ENCODE results near the gene MEMO1.
"Not testable (repeated sequence)": the region's sequence is repeated elsewhere in the genome, so short reads cannot be mapped to it uniquely, and the experiment has no call there.

MEMO1 gene

GRCh38 chr2:31958140-31958717, 52.6 kb downstream of the MEMO1 start:
- DNase-seq (ENCODE audit: low read depth in 2 of 3, low spot score in 1 of 3): no peak

GRCh38 chr2:31957354-31958139, 53.3 kb downstream of the MEMO1 start:
- no peak for DNase-seq (ENCODE audit: low read depth in 2 of 3, low spot score in 1 of 3)

- DNase-seq (ENCODE audit: low read depth in 2 of 3, low spot score in 1 of 3): not testable (repeated sequence)
These were observed 53.9 kb downstream of the MEMO1 start for GRCh38 chr2:31956934-31957333.

DNA sequence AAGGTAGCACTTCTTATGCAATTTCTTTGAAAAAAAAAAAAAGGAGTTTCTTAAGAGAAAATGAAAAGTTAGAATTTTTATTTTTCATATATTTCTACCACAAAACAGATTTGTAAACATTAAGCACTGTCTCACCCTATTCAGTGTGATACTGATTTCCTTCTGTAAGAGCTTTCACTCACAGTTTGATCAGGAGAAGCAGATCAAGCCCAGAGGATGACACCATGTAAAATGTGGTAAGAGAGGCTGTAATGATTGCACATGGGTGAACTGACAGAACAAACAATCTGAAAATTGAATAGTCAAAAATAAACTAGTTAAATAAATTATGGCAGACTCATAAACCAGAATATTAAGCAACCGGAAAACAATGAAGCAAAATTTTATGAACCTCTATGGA, 54.5 kb downstream of the MEMO1 start:
- no peak for DNase-seq (ENCODE audit: low read depth in 2 of 3, low spot score in 1 of 3)

DNA sequence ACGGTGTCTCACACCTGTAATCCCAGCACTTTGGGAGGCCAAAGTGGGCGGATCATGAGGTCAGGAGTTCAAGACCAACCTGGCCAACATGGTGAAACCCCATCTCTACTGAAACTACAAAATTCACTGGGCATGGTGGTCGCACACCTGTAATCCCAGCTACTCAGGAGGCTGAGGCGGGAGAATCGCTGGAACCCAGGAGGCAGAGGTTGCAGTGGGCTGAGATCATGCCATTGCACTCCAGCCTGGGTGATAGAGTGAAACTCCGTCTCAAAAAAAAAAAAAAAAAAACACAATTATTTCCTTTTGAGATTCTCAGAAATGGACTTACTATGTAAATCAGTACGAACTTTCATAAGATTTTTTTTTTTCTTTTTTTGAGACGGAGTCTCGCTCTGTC, 57.7 kb downstream of the MEMO1 start:
- not testable (repeated sequence) for DNase-seq (ENCODE audit: low read depth in 2 of 3, low spot score in 1 of 3)

DNA sequence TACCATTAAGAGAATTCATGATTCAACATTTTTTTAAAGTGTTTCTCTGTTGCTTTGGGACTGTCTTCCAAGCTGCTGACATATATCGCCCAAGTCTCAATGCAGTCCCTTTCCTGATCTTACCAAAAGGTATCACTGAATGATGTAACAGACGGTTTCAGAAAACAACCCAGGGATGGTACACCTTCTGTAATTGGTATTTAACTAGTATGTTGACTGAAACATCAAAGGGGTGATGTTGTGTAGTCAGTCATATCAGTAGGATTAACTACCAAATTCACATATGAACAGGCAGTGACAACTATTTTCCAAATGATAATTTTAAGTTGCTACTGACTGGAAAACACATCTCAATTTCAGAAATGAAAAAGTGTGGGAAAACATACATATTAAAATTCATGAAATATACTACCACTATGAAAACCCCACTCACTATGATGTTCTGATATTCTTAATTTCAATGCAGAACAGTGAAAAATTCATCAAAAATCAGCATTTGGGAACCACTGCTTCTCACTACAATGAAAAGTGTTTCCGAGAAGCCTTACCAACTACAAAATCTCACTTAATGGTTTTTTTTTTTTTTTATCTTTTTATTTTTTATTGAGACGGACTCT, 59.8 kb downstream of the MEMO1 start:
- no peak for DNase-seq (ENCODE audit: low read depth in 2 of 3, low spot score in 1 of 3)

GRCh38 chr2:31947871-31948270, 62.9 kb downstream of the MEMO1 start:
- DNase-seq (ENCODE audit: low read depth in 2 of 3, low spot score in 1 of 3): no peak

DNA sequence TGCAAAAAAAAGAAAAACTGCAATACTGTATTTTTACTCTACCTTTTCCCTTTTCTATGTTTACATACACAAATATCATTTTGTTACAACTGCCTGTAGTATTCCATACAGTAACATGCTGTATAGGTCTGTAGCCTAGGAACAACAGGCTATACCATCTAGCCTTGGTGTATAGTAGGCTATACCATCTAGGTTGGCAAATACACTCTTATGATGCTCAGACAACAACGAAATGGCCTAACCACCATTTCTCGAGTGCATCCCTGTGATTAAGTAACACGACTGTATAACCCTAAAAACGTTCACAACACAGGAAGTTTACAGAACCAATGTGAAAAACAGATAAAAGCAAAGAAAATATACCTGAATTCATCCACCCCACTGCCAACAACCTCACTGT, 64.0 kb downstream of the MEMO1 start:
- DNase-seq (ENCODE audit: low read depth in 2 of 3, low spot score in 1 of 3): no peak

DNA sequence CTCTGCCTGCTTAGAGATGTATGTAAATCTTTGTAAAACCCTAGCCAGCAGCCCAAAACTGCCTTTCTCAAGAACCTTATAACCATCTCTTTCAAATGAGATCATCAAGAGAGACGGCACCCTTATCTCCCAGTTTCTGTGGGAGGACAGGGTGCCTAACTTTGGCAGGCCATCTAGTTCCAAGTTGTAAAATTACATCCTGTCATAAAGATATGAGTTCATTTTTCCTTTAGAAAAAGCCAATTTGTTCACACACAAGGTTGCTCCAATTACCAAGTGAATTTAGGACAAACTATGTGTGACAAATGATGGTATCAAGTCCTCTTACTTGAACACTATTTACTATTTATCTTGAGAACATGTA, 65.3 kb downstream of the MEMO1 start:
- DNase-seq (ENCODE audit: low read depth in 2 of 3, low spot score in 1 of 3): no peak

DNA sequence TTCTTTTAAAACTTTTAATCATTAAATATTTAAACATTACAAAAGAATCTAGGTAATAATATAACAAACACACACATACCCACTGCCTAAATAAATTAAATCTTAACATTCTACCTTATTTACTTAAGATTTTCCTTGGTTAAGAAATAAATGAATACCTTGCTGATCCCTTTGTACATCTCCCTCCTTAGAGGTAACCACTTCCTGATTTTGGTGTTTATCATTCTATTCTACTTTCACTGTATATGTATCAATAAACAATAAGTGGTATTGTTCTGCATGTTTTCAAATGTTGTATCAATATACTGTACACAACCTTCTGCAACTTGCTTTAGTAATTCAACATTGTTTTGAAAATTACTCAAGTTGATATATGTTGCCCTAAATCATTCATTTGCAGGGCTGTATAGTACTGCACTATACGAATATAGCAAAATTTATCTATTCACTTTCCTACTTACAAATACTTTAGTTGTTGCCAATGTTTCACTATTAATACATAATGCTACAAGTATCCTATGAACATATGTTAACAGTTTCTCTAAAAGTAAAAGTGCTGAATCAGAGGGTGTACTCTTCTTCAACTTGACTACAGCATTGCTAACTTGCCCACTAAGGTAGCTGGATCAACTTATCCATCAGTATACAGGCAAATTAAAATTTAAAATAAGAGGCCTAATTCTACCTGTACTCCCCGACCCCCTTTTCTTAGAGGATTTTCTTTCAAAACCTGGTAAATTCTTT, 65.8 kb downstream of the MEMO1 start:
- DNase-seq (ENCODE audit: low read depth in 2 of 3, low spot score in 1 of 3): no peak

GRCh38 chr2:31943636-31944225, 67.1 kb downstream of the MEMO1 start:
- no peak for DNase-seq (ENCODE audit: low read depth in 2 of 3, low spot score in 1 of 3)

DNA sequence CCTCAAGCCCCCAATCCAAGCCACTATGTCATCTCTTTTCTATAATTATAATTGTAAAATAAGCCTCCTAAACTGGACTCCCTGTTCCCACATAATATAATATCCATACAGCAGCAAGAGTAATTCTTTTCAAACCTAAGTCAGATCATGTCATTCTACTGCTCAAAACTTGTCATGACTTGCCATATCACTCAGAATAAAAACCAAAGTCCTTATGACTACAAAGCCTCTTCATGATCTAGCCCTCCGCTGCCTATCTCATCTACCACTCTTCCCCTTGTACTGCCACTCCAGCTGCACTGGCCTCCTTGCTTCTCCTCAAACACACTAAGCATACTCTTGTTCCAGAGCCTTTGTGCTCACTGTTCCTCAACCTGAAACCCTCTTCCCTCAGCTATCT, 69.9 kb downstream of the MEMO1 start:
- DNase-seq (ENCODE audit: low read depth in 2 of 3, low spot score in 1 of 3): no peak

DNA sequence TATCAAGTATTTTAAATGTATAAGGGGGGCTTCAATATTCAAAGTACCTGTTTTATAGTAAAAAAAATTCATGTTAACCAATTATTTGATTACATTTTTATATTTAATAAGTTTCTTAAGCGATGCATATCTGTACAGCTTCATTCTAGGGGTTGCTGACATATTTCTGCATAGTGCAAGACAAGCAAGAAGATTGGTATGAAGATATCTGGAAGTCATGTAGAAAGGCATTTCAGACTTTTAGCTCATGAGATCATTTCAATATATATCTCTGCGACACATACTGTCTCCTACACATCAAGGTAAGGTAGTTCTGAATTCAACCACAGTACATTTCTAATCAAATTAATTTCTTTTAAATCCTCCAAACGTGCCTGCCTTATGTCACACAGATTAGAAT, 73.1 kb downstream of the MEMO1 start:
- no peak for DNase-seq (ENCODE audit: low read depth in 2 of 3, low spot score in 1 of 3)

DNA sequence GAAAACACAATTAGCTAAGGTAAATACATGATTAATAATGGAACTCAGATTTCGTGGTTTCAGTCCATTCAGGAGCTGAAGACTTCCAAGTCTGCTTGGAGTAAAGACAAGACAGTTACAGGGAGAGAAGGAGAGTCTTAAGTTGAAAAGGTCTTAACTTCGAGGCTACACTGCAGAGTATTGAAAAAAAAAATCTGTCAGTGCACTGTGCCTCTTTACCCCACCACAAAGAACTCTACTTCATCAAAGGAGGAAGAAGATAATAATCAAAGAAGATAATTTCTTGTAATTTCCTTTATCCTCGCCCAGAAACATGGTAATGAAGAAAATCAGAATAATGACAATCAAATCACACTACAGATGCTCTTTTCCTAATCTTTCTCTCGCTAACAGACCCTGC, 75.4 kb downstream of the MEMO1 start:
- DNase-seq (ENCODE audit: low read depth in 2 of 3, low spot score in 1 of 3): no peak

DNA sequence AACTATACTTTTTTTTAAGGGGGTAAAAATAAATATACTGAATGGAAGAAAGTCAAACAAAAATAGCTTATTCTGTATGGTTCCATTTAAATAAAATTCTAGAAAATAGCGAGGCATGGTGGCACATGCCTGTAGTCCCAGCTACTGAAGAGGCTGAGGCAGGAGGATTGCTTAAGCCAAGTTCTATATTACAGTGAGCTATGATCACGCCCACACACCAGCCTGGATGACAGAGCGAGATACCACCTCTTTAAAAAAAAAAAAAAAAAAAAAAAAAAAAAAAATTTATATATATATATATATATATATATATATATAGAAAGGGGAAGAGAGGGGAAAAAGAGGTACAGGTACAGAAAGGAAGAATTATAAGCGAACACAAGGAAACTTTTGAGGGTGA, 77.7 kb downstream of the MEMO1 start:
- peak in 1 of 3 donors; percentile 5 for DNase-seq (ENCODE audit: low read depth in 2 of 3, low spot score in 1 of 3)

- DNase-seq (ENCODE audit: low read depth in 2 of 3, low spot score in 1 of 3): no peak
These were observed 78.2 kb downstream of the MEMO1 start for GRCh38 chr2:31932589-31932988.

DNA sequence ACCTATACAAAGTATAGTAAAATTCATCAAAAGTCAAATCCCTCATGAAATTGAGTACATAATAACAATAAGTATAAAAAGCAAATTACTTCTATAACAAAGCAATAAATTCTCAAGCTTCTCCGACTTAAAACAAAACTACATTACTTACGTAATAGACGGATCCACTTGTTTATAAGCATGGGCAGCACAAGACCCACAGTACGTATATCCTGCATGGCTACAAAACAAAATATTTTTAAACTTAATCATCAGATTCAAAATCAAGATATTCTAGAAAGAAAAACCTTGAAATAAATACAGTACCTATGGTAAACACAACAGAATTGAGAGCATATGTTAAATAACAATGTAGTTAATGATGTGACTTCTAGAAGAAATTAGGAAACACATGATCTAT, 78.9 kb downstream of the MEMO1 start:
- DNase-seq (ENCODE audit: low read depth in 2 of 3, low spot score in 1 of 3): no peak

DNA sequence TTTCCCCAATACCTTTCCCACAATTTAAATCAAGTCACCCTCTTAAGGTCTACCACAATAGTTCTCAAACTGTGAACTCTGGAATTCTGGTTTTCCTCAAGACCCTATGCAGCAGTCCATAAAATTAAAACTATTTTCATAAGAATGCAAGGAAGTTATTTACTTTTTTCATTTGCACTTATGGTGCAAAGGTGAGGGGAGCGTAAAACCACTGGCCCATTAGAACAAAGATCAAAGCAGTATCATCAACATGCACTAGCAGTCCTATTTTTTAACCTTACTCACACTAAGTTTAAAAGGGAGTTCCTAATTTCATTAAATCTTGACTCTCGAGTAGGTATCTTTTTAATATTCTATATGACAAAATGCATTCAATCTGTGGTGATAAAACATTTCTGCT, 85.3 kb downstream of the MEMO1 start:
- DNase-seq (ENCODE audit: low read depth in 2 of 3, low spot score in 1 of 3): no peak

- DNase-seq (ENCODE audit: low read depth in 2 of 3, low spot score in 1 of 3): no peak
These were observed 87.1 kb downstream of the MEMO1 start for GRCh38 chr2:31923662-31924061.

DNA sequence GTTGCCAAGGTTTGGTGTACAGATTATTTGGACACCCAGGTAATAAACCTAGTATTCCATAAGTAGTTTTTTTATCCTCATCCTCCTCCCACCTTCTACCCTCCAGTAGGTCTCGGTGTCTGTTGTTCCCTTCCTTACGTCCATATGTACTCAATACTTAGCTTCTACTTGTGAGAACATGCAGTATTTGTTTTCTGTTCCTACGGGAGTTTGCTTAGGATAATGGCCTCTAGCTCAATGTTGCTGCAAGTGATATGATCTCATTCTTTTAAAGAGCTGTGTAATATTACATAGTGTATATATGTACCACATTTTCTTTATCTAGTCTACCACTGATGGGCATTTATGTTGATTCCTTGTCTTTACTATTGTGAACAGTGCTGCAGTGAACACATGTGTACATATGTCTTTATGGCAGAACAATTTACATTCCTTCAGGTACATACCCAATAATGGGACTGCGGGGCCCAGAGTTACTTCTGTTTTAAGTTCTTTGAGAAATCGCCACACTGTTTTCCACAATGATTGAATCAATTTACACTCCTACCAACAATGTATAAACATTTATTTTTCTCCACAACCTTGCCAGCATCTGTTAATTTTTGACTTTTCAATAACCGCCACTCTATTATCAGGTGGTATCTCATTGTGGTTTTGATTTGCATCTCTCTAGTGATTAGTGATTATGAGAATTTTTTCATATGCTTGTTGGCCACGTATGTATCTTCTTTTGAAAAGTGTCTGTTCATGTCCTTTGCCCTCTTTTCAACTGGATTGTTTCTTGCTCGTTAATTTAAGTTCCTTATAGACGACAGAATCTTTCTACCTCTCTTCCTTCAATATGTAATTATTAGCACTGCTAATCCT, 88.0 kb downstream of the MEMO1 start:
- DNase-seq (ENCODE audit: low read depth in 2 of 3, low spot score in 1 of 3): no peak

- no peak for DNase-seq (ENCODE audit: low read depth in 2 of 3, low spot score in 1 of 3)
These were observed 89.8 kb downstream of the MEMO1 start for GRCh38 chr2:31920962-31921361.
